Measurements from ENCODE around the gene COL4A4. TPM values are rescaled to one million over a fixed set of nuclear protein-coding genes. Genes with fewer than 3 reads are reported as not detected.

The COL4A4 gene
- total and polyA plus RNA-seq, 2 experiments from 2014 or later: 1.3 to 3.1 TPM

GRCh38 chr2:227057060-227057459 is 106.9 kb downstream of the COL4A4 start (continued):
- no peak for TF ChIP-seq REST (IDR thresholded peaks at IDR 0.05; ENCODE audit: unreplicated experiment)
- TF ChIP-seq ETS1 (IDR thresholded peaks at IDR 0.05): no peak
- no peak for TF ChIP-seq STAT1 (IDR thresholded peaks at IDR 0.05; ENCODE audit: unreplicated experiment)
- no peak for TF ChIP-seq POLR2AphosphoS5 (IDR thresholded peaks at IDR 0.05; ENCODE audit: low read depth)
- no peak for TF ChIP-seq JUNB (IDR thresholded peaks at IDR 0.05; ENCODE audit: unreplicated experiment)

- DNase-seq (ENCODE audit: low spot score) (no peak), ATAC-seq (no peak)
- no peaks in the 10 kb centered on the region for H3K79me2 ChIP-seq (replicated peaks; ENCODE audit: insufficient read depth)
- no peaks in the 10 kb centered on the region for H3K4me1 ChIP-seq (ENCODE audit: insufficient read depth)
- peaks cover 2% of the 10 kb centered on the region for H3K27me3 Mint-ChIP-seq (ENCODE audit: insufficient read depth, low read depth, poor library complexity)
- H3K4me1 Mint-ChIP-seq: no peaks in the 10 kb centered on the region; the same call in 2 of the 3 replicates
- H2AFZ ChIP-seq: no peak overlapping the region
- H3K4me3 Mint-ChIP-seq: no peak overlapping the region
- no peaks in the 10 kb centered on the region; the same call in 2 of the 3 replicates for H3K9me3 Mint-ChIP-seq
- H3K4me3 ChIP-seq: no peak overlapping the region
- no peaks in the 10 kb centered on the region for H3K36me3 ChIP-seq (ENCODE audit: insufficient read depth)
- no peaks in the 10 kb centered on the region for H4K20me1 ChIP-seq (replicated peaks; ENCODE audit: insufficient read depth)
- H3K9me2 ChIP-seq (ENCODE audit: insufficient read depth): no peaks in the 10 kb centered on the region
- no peak overlapping the region for H3K27ac Mint-ChIP-seq
- no peaks in the 10 kb centered on the region for H3K36me3 Mint-ChIP-seq (ENCODE audit: low read depth)
- no peaks in the 10 kb centered on the region for H3F3A ChIP-seq (replicated peaks; ENCODE audit: low read depth)
- H3K27me3 ChIP-seq (ENCODE audit: insufficient read depth): no peaks in the 10 kb centered on the region
- no peak overlapping the region for H3K4me2 ChIP-seq
- no peak overlapping the region for H3K27ac ChIP-seq (ENCODE audit: low read depth)
- TF ChIP-seq REST (IDR thresholded peaks at IDR 0.05; ENCODE audit: unreplicated experiment) (no peak), ZNF331 (CRISPR knock-in tag; IDR thresholded peaks at IDR 0.05; ENCODE audit: low read depth) (no peak), CTCF (conservative IDR thresholded peaks at IDR 0.05; ENCODE audit: low read depth in 2 of 2) (no peak), EZH2 (IDR thresholded peaks at IDR 0.05; ENCODE audit: low read depth, unreplicated experiment) (no peak), ETS1 (IDR thresholded peaks at IDR 0.05) (no peak), POLR2AphosphoS5 (IDR thresholded peaks at IDR 0.05; ENCODE audit: low read depth) (no peak), STAT1 (IDR thresholded peaks at IDR 0.05; ENCODE audit: unreplicated experiment) (no peak), ZNF114 (CRISPR knock-in tag; IDR thresholded peaks at IDR 0.05) (no peak), NANOG (IDR thresholded peaks at IDR 0.05; ENCODE audit: borderline replicate concordance) (no peak)
Observed at GRCh38 chr2:227054006-227054405, 110.0 kb downstream of the COL4A4 start.
